T-helper 17 cell (primary cell): ENCODE results near the gene AJAP1. TPM values are rescaled to one million over a fixed set of nuclear protein-coding genes. Genes with fewer than 3 reads are reported as not detected.

Source experiments
- ATAC-seq: fragments of 150-1000 bp; cut with Tn5 transposase; 2 replicates; pipeline ENCODE4 v1.10.0; 2021; ENCODE audit warnings: mild to moderate bottlenecking, moderate library complexity
- DNase-seq, 3 donors: peaks; one replicate each; pipeline versions ENCODE4 v3.0.0 to v3.0.0-alpha.2; 2020 to 2021
- H3K9me3 ChIP-seq: one replicate; pipeline ENCODE4 v1.7.0; 2013; ENCODE audit warnings: low read length, mild to moderate bottlenecking; ENCODE audit not compliant: control insufficient read depth, poor library complexity, severe bottlenecking
- H3K27ac Mint-ChIP-seq: one replicate; pipeline ENCODE4 v1.8.0; 2022; ENCODE audit warnings: mild to moderate bottlenecking, moderate library complexity, mixed read lengths
- H3K27me3 Mint-ChIP-seq: one replicate; pipeline ENCODE4 v1.8.0; 2022; ENCODE audit warnings: mixed read lengths
- H3K36me3 Mint-ChIP-seq: one replicate; pipeline ENCODE4 v1.8.0; 2022; ENCODE audit warnings: low read depth, mixed read lengths
- H3K4me1 Mint-ChIP-seq: one replicate; pipeline ENCODE4 v1.8.0; 2022; ENCODE audit warnings: mild to moderate bottlenecking, mixed read lengths
- H3K4me3 Mint-ChIP-seq: one replicate; pipeline ENCODE4 v1.8.0; 2022; ENCODE audit warnings: mild to moderate bottlenecking, moderate library complexity, mixed read lengths
- total RNA-seq, 4 donors: library from RNA in 2 of 4; stranded (reverse) in 2 of 4; gene quantifications; one replicate each; pipeline ENCODE4 v1.2.3 and lab custom pipeline; 2022 to 2026

AJAP1 gene
- total RNA-seq, 2 donors from 2014 or later: not detected

DNA sequence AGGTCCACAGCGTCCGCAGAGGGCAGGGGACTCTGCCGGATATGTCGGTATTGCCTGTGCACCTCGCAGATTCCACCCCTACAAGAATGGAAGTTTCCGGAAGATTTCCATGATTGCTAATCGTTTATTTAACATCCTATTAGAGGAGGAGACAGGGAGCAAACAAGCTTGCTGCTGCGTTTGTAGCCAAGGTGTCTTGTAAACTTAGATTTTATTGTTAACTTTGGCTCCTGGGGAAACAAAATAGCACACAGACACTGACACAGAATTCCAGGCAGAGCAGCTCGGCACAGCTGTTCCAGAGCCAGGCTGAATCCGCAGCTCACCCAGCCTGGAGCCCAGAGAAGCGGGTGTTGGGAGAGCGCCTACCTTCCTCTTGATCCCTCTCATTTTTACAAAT is 75.7 kb downstream of the AJAP1 start:
- H3K36me3 Mint-ChIP-seq: no peaks in the 10 kb centered on the region
- no peak overlapping the region for H3K27ac Mint-ChIP-seq
- peaks cover 14% of the 10 kb centered on the region for H3K27me3 Mint-ChIP-seq
- H3K9me3 ChIP-seq: no peaks in the 10 kb centered on the region
- no peaks in the 10 kb centered on the region for H3K4me1 Mint-ChIP-seq
- no peak for ATAC-seq
- H3K4me3 Mint-ChIP-seq: no peak overlapping the region
- no peak for DNase-seq

DNA sequence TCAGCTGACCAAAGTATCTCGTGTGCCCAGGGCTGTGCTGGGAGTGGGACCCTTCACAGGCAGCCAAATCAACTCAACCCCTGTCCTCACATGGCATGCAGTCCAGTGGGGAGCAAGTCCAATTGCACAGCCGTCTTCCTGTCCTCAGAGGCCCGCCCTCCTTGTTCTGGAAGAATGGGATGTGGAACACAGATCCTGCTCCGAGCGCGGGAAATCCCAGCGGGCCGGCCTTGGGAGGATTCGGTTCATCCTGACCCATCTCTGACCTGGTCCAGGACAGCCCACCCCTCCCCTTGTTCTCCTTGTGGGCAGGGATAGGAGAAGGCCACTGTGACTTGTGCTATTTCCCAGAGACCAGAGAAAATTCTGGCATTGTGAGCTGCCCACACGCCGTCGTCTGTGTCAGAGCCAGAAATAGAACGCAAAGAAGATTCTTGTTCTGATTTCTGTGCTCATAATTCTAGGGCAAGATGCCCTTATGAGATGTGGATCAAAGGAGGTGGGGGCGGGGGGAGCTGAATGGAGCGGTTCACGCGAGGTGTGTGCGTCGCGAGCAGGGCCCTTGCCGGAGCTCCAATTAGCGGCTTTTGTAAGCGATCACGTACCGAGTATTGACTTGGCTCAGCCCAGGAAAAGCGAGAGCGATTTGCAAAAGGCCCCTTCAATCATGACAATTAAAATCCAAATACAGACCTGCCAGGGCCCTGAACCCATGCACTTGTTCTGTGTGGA is 79.2 kb downstream of the AJAP1 start:
- H3K9me3 ChIP-seq: peaks cover 3% of the 10 kb centered on the region
- Mint-ChIP-seq H3K36me3 (no peaks in the 10 kb centered on the region), H3K4me1 (peaks cover 3% of the 10 kb centered on the region), H3K27me3 (peaks cover 26% of the 10 kb centered on the region), H3K27ac (no peak overlapping the region), H3K4me3 (no peak overlapping the region)
- ATAC-seq (no peak), DNase-seq (no peak)

DNA sequence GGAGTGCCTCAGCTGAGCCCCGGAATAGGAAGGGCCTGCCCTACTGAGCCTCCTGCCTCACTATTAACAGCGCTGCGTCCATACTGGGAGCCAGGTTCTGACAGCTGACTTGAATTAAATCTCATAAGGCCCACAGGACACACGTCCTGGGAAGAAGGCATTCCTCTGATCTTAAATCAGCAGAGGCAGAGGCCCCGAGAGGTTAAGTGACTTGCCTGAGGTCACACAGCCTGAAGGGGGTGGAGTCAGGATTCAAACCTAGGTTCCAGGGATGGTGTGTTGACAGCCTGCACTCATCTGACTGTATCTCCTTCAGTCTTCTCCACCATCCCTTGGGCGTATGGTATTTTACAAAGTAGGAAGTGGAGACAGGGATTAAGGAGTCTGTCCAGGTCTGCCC is 79.8 kb downstream of the AJAP1 start:
- no peaks in the 10 kb centered on the region for H3K36me3 Mint-ChIP-seq
- no peak overlapping the region for H3K4me3 Mint-ChIP-seq
- H3K27me3 Mint-ChIP-seq: peaks cover 26% of the 10 kb centered on the region
- ATAC-seq (no peak), DNase-seq (no peak)
- H3K9me3 ChIP-seq: peaks cover 3% of the 10 kb centered on the region
- H3K4me1 Mint-ChIP-seq: peaks cover 3% of the 10 kb centered on the region
- no peak overlapping the region for H3K27ac Mint-ChIP-seq

DNA sequence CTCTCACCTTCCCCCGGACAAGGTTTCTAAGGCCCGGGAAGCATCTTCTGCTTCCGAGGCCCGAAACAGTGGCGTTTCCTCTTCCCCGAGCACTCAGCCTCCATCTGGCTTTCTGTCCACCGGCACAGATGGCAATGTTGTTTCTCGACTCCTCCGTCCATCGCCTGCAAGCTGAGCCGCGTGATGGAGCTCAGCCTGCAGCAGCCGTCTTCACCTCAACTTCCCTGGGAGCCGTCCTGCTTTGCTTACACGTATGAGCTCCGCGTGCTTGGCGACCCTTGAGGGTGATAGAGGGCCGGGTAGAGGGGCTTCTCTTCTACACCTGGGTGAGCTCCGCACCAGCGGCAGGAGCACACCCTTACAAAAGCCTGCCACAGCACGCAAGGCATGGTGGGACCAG is 80.4 kb downstream of the AJAP1 start:
- ATAC-seq: no peak
- peaks cover 3% of the 10 kb centered on the region for H3K9me3 ChIP-seq
- Mint-ChIP-seq H3K36me3 (no peaks in the 10 kb centered on the region), H3K4me3 (no peak overlapping the region), H3K27me3 (peaks cover 28% of the 10 kb centered on the region), H3K4me1 (peaks cover 3% of the 10 kb centered on the region), H3K27ac (no peak overlapping the region)
- DNase-seq: no peak

DNA sequence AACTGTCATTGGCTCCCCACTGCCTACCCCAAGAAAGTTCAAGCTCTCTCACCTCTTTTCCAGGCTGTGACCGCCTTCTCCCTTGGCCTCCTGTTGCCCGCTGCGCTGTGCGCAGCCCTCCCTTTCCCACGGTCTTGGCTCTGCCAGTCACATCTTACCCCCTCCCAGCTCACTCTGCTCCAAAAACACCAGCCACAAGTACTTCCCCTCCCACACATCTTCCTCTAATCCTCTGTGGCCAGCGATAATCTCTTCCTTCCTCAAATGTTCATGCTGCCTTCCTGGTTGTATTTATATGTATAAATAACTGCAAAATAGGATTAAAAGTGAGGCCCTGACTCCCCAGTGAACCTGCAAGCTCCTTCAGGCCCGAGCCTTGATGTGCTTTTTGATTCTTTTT is 81.8 kb downstream of the AJAP1 start:
- Mint-ChIP-seq H3K27me3 (peaks cover 30% of the 10 kb centered on the region), H3K4me3 (peak overlapping the region; percentile 3), H3K4me1 (peaks cover 3% of the 10 kb centered on the region), H3K36me3 (no peaks in the 10 kb centered on the region), H3K27ac (no peak overlapping the region)
- H3K9me3 ChIP-seq: peaks cover 3% of the 10 kb centered on the region
- ATAC-seq (no peak), DNase-seq (no peak)

DNA sequence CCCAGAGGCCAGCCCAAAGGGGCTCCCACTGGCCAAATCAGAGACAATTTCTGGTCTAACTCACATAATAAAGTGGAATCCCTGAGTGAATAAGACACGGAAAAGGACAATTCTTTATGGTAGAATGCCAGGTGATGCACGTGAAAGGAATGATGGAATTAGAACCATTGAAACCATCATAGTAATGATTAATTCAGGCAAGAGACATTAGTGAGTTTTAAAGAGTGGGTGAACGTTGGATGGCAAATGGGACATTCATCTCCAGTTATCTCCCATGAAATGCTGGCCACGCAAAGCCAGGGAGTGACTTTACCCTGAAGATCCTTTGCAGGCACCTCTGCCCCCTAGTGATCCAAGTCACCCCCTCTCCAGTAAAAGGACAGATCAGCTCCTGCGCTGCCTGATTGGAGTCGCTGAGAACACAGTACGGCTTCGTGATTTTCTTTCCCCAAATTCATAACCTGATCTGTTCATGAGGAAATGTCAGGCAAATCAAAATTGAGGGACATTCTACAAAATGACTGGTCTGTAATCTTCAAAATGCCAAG is 87.5 kb downstream of the AJAP1 start:
- Mint-ChIP-seq H3K27ac (no peak overlapping the region), H3K27me3 (peaks cover 15% of the 10 kb centered on the region), H3K4me1 (no peaks in the 10 kb centered on the region), H3K4me3 (no peak overlapping the region), H3K36me3 (no peaks in the 10 kb centered on the region)
- H3K9me3 ChIP-seq: peaks cover 3% of the 10 kb centered on the region
- ATAC-seq (no peak), DNase-seq (no peak)

DNA sequence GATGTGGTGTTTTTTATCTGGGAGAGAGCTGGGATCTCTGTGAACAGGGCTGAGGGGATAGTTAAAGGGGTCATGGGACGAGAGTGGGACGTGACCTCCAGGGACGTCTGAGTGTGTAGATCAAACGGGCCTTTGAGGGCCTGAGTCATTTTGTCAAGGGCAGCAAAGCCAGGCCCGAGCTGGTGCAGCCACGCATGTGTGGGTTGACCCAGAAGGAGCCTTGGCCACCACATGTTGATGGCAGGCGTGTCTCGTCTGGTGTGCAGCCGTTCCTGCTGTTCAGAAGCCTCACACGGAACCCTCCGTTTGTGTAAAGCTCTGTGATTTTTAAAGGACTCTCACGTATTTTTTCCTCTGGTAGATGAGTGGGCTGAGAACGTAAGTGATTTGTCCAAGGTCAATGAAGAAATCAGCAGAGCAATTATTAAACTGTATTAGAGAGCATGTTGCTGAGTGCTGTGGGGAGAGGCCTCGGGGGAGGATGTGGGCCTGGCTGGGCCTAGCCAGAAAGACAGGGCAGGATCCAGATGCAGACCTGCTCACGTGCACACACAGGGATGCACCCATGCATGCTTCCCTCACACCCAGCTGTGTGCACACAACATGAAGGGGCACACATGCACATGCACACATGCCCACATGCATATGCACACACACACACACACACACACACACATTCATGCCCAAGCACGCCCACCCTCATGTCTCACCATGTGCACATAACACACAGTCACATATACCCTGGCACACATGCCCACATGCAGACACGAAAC is 89.8 kb downstream of the AJAP1 start:
- H3K4me1 Mint-ChIP-seq: no peaks in the 10 kb centered on the region
- H3K4me3 Mint-ChIP-seq: no peak overlapping the region
- no peaks in the 10 kb centered on the region for H3K9me3 ChIP-seq
- H3K27ac Mint-ChIP-seq: no peak overlapping the region
- DNase-seq (no peak), ATAC-seq (no peak)
- peaks cover 27% of the 10 kb centered on the region for H3K27me3 Mint-ChIP-seq
- H3K36me3 Mint-ChIP-seq: no peaks in the 10 kb centered on the region

DNA sequence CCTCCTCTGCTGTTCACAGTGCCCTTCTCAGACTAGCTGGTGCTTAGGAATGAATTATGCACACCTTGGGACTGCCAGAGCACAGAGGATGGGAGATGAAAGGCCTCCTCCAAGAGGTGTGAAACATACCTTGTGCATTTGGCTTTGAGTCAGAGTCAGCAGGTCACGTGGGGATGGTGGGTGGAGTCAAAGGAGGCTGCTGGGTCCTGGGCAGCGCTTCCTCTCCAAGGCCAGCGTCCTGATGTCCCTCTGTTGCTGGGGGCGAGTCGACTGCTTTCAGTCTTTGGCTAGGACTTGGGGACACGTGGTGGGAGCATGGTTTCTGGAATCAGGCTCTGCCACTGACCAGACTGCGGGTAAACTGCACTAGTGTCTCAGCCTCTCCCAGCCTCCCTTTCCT is 91.2 kb downstream of the AJAP1 start:
- no peaks in the 10 kb centered on the region for H3K9me3 ChIP-seq
- DNase-seq (no peak), ATAC-seq (no peak)
- H3K27ac Mint-ChIP-seq: no peak overlapping the region
- peaks cover 3% of the 10 kb centered on the region for H3K4me1 Mint-ChIP-seq
- peaks cover 29% of the 10 kb centered on the region for H3K27me3 Mint-ChIP-seq
- H3K36me3 Mint-ChIP-seq: no peaks in the 10 kb centered on the region
- no peak overlapping the region for H3K4me3 Mint-ChIP-seq

DNA sequence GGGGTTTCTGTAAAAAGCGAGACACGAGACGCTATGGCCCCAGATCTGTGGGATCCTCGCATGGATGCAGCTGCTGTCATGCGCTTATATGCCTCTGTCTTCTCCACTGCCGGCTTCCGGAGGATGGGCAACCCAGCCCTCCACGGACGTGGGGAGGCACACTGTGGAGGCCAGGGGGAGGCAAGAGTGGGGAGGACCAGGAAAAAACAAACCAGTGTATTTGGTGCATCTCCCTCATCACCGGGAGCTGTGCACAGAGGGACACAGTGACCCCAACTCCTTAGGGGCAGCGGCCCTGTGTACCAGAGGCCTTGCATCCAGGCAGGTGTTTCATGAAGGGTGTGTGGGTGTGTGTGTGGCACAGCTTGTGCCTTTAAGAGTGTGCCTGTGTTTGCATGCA is 95.0 kb downstream of the AJAP1 start:
- H3K9me3 ChIP-seq: no peaks in the 10 kb centered on the region
- Mint-ChIP-seq H3K4me3 (no peak overlapping the region), H3K27ac (no peak overlapping the region), H3K36me3 (no peaks in the 10 kb centered on the region), H3K27me3 (peaks cover 40% of the 10 kb centered on the region), H3K4me1 (peaks cover 3% of the 10 kb centered on the region)
- DNase-seq (no peak), ATAC-seq (no peak)

DNA sequence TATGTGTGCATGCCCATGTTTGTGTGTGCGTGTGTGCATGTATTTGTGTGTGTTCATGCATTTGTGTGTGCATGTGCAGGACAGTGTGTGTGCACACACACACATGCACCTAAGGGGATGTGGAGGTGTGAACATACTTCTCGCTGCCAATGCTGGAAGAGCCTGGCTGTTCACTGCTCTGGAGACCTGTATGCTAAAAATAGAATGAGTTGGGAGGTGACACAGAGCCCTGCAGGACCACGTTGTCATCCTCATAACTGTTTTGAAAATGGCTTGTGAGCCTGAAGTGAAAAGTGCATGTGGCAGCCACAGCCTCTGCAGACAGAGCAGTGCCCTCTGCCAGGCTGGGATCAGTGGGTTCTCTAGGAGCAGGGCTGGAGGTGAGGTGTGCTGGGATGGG is 95.8 kb downstream of the AJAP1 start:
- Mint-ChIP-seq H3K36me3 (no peaks in the 10 kb centered on the region), H3K27ac (no peak overlapping the region), H3K4me3 (no peak overlapping the region), H3K4me1 (peaks cover 3% of the 10 kb centered on the region), H3K27me3 (peaks cover 40% of the 10 kb centered on the region)
- DNase-seq (no peak), ATAC-seq (no peak)
- no peaks in the 10 kb centered on the region for H3K9me3 ChIP-seq

DNA sequence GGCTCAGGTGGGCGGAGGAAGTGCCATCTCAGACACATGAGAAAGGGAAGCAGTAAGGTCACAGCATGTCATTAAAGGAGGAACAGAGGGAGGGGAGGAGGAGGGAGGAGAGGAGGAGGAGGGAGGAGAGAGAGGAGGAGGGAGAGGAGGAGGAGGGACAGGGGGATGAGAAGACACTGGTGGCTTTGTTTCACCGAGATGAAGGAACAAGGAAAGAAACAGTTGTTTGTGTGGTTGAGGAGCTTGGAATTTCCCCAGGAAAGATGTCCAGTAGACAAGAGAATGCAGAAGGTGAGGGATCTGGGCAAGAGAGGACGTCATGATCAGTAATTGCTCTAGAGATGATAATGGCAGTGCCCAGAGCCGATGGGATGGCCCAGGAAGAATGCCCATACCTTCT is 97.7 kb downstream of the AJAP1 start:
- no peak for DNase-seq
- H3K27ac Mint-ChIP-seq: no peak overlapping the region
- no peaks in the 10 kb centered on the region for H3K9me3 ChIP-seq

DNA sequence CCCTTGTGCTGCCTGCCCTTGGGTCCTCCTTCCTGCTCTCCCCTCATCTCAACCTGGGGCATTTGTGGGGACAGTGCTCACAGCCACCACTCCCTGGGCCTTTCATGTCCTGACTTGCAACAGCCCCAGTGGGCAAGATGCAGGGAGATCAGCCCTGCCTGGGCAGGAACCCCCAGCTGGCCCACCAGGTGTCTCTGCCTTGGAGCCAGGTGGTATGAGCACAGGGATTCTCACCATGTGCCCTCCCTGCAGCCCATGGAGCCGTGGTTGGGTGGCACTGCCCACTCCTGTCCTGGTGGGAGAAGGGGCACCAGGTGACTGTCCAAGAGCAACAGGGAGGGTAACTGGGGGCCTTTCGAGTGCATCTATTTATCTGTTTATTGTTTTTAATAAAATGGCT is 100.4 kb downstream of the AJAP1 start:
- Mint-ChIP-seq H3K36me3 (no peaks in the 10 kb centered on the region), H3K27ac (no peak overlapping the region), H3K27me3 (peaks cover 27% of the 10 kb centered on the region)

More for the DNA sequence above, 97.7 kb downstream of the AJAP1 start:
- Mint-ChIP-seq H3K4me1 (peaks cover 3% of the 10 kb centered on the region), H3K4me3 (no peak overlapping the region), H3K36me3 (no peaks in the 10 kb centered on the region), H3K27me3 (peaks cover 40% of the 10 kb centered on the region)
- no peak for ATAC-seq

DNA sequence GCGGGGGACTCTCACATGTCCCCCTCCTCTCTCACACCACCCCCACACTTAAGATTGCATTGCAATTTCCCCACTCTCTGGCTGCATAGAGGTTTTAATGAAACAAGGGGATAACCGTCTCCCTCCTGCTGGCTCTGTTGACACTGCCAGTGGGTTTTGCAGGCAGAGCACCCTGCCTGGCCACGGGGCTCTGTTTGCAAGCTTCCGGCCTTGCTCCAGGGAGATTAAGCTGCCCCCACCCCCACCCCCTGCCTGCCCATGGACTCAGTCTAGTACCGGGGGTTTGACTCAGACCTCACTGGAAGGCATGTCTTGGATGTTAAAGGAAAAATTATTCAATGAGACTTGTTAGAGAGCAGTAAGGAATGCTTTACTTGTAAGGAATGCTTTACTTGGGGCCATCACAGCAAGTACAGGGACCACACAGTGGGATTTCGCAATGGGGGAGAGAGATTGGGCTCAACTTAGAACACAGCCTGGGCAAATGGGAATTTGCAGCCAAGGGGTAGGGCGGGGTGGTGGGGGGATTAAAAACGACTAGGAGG is 101.0 kb downstream of the AJAP1 start:
- no peak overlapping the region for H3K27ac Mint-ChIP-seq
- H3K27me3 Mint-ChIP-seq: peaks cover 28% of the 10 kb centered on the region
- ATAC-seq: no peak

More for the DNA sequence above, 100.4 kb downstream of the AJAP1 start:
- Mint-ChIP-seq H3K4me1 (peaks cover under 1% of the 10 kb centered on the region), H3K4me3 (no peak overlapping the region)
- DNase-seq (no peak), ATAC-seq (no peak)
- no peaks in the 10 kb centered on the region for H3K9me3 ChIP-seq

More for the DNA sequence above, 101.0 kb downstream of the AJAP1 start:
- Mint-ChIP-seq H3K36me3 (no peaks in the 10 kb centered on the region), H3K4me3 (no peak overlapping the region), H3K4me1 (no peaks in the 10 kb centered on the region)
- no peaks in the 10 kb centered on the region for H3K9me3 ChIP-seq
- DNase-seq: no peak
